ENCODE results near the gene STRADB. TPM values are rescaled to one million over a fixed set of nuclear protein-coding genes. Genes with fewer than 3 reads are reported as not detected.

The STRADB gene
- total and polyA plus RNA-seq, 3 donors from 2014 or later = 29.9 to 33.2 (median 30.5) TPM

GRCh38 chr2:201466050-201466675 lies 14.6 kb downstream of the STRADB start:
- H3K4me3 ChIP-seq = no peak overlapping the region
- H3K27ac ChIP-seq = peak overlapping the region in 1 of 2 donors; percentile 67
- TF ChIP-seq POLR2A (IDR thresholded peaks at IDR 0.05) (no peak), CTCF (IDR thresholded peaks at IDR 0.05) (no peak)
- 55 to 63% methylated on average over 3 of the region's 3 CpGs for WGBS, 2 donors
- intact Hi-C loops (cut with DNase I; ENCODE audit: low total_unique reads) = no loop called here
- no peaks in the 10 kb centered on the region for H3K27me3 ChIP-seq
- no peaks in the 10 kb centered on the region for H3K4me1 ChIP-seq
- DNase-seq = no peak
- no peaks in the 10 kb centered on the region for H3K36me3 ChIP-seq (ENCODE audit: low read depth, missing control alignments)
- H3K9me3 ChIP-seq = no peaks in the 10 kb centered on the region

GRCh38 chr2:201467666-201468065 lies 16.1 kb downstream of the STRADB start:
- no peak for DNase-seq
- Histone ChIP-seq H3K4me3 (no peak overlapping the region), H3K27ac (no peak overlapping the region), H3K27me3 (no peaks in the 10 kb centered on the region), H3K4me1 (no peaks in the 10 kb centered on the region), H3K9me3 (no peaks in the 10 kb centered on the region), H3K36me3 (ENCODE audit: low read depth, missing control alignments) (no peaks in the 10 kb centered on the region)
- TF ChIP-seq POLR2A (IDR thresholded peaks at IDR 0.05) (no peak), CTCF (IDR thresholded peaks at IDR 0.05) (no peak)
- intact Hi-C loops (cut with DNase I; ENCODE audit: low total_unique reads) = no loop called here

GRCh38 chr2:201470821-201471731 lies 19.5 kb downstream of the STRADB start:
- Histone ChIP-seq H3K9me3 (no peaks in the 10 kb centered on the region), H3K27me3 (no peaks in the 10 kb centered on the region), H3K4me3 (no peak overlapping the region), H3K4me1 (no peaks in the 10 kb centered on the region), H3K27ac (no peak overlapping the region), H3K36me3 (ENCODE audit: low read depth, missing control alignments) (no peaks in the 10 kb centered on the region)
- no peak for DNase-seq
- no peak for TF ChIP-seq CTCF (IDR thresholded peaks at IDR 0.05)
- no peak for TF ChIP-seq POLR2A (IDR thresholded peaks at IDR 0.05)
- intact Hi-C loops (cut with DNase I; ENCODE audit: low total_unique reads) = no loop called here
- 78 to 84% methylated on average over 9 of the region's 9 CpGs for WGBS, 2 donors

- intact Hi-C loops (cut with DNase I; ENCODE audit: low total_unique reads) = no loop called here
- H3K9me3 ChIP-seq = no peaks in the 10 kb centered on the region
- H3K27me3 ChIP-seq = no peaks in the 10 kb centered on the region
- no peaks in the 10 kb centered on the region for H3K4me1 ChIP-seq
- no peak for DNase-seq
- no peak for TF ChIP-seq POLR2A (IDR thresholded peaks at IDR 0.05)
- no peak for TF ChIP-seq CTCF (IDR thresholded peaks at IDR 0.05)
- WGBS, 2 donors = 82 to 95% methylated on average over 3 of the region's 3 CpGs
- no peak overlapping the region for H3K4me3 ChIP-seq
- H3K27ac ChIP-seq = no peak overlapping the region
- H3K36me3 ChIP-seq (ENCODE audit: low read depth, missing control alignments) = no peaks in the 10 kb centered on the region
These were observed 20.3 kb downstream of the STRADB start for GRCh38 chr2:201471732-201472393.
